ENCODE data around the gene GAGE12D.
"Not testable (repeated sequence)": the region's sequence is repeated elsewhere in the genome, so short reads cannot be mapped to it uniquely, and the experiment has no call there.

GAGE12D gene, protein sequence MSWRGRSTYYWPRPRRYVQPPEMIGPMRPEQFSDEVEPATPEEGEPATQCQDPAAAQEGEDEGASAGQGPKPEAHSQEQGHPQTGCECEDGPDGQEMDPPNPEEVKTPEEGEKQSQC

DNA sequence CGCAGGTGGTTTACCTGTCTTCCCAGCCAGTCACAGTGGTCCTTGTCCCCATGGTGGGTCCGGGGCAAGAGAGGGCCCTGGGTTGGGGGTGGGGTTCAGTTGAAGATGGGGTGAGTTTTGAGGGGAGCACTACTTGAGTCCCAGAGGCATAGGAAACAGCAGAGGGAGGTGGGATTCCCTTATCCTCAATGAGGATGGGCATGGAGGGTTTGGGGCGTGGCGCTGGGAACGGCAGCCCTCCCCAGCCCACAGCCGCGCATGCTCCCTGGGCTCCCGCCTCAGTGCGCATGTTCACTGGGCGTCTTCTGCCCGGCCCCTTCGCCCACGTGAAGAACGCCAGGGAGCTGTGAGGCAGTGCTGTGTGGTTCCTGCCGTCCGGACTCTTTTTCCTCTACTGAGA lies at the start of gene GAGE12D:
TSS of gene GAGE12D (plus strand) at position 301 of the 400 bp plus-strand sequence. CDS start 1,155 bp downstream, outside the sequence.
- DNase-seq, result not testable (repeated sequence)

DNA sequence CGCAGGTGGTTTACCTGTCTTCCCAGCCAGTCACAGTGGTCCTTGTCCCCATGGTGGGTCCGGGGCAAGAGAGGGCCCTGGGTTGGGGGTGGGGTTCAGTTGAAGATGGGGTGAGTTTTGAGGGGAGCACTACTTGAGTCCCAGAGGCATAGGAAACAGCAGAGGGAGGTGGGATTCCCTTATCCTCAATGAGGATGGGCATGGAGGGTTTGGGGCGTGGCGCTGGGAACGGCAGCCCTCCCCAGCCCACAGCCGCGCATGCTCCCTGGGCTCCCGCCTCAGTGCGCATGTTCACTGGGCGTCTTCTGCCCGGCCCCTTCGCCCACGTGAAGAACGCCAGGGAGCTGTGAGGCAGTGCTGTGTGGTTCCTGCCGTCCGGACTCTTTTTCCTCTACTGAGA lies 9.7 kb upstream of the GAGE12D start, which contains the start of gene GAGE12C:
TSS of gene GAGE12C (plus strand) at position 301 of the 400 bp plus-strand sequence. CDS start 1,155 bp downstream, outside the sequence.
- DNase-seq, result not testable (repeated sequence)

DNA sequence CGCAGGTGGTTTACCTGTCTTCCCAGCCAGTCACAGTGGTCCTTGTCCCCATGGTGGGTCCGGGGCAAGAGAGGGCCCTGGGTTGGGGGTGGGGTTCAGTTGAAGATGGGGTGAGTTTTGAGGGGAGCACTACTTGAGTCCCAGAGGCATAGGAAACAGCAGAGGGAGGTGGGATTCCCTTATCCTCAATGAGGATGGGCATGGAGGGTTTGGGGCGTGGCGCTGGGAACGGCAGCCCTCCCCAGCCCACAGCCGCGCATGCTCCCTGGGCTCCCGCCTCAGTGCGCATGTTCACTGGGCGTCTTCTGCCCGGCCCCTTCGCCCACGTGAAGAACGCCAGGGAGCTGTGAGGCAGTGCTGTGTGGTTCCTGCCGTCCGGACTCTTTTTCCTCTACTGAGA lies 9.5 kb downstream of the GAGE12D start, which contains the start of gene GAGE12E:
TSS of gene GAGE12E (plus strand) at position 301 of the 400 bp plus-strand sequence. CDS start 1,155 bp downstream, outside the sequence.
- not testable (repeated sequence) for DNase-seq

DNA sequence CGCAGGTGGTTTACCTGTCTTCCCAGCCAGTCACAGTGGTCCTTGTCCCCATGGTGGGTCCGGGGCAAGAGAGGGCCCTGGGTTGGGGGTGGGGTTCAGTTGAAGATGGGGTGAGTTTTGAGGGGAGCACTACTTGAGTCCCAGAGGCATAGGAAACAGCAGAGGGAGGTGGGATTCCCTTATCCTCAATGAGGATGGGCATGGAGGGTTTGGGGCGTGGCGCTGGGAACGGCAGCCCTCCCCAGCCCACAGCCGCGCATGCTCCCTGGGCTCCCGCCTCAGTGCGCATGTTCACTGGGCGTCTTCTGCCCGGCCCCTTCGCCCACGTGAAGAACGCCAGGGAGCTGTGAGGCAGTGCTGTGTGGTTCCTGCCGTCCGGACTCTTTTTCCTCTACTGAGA lies 19.0 kb downstream of the GAGE12D start, which contains the start of gene GAGE12F:
TSS of gene GAGE12F (plus strand) at position 301 of the 400 bp plus-strand sequence. CDS start 1,155 bp downstream, outside the sequence.
- DNase-seq, result not testable (repeated sequence)

DNA sequence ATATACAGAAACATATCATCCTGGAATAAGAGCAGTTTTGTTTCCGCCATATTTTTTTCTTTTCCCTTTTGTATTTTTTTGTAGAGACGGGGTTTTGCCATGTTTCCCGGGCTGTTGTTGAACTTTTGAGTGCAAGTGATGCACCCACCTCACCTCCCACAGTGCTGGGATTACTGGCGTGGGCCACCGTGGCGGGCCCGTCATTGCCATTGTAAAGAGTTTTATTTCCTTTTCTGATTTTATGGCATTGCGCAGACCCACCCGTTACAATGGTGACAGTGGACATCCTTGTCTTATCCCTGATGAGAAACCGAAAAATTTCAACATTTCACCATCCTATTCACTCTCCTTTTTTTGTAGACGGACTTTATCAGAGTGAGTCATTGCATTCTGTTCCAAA lies 27.2 kb downstream of the GAGE12D start:
- DNase-seq, result not testable (repeated sequence)

DNA sequence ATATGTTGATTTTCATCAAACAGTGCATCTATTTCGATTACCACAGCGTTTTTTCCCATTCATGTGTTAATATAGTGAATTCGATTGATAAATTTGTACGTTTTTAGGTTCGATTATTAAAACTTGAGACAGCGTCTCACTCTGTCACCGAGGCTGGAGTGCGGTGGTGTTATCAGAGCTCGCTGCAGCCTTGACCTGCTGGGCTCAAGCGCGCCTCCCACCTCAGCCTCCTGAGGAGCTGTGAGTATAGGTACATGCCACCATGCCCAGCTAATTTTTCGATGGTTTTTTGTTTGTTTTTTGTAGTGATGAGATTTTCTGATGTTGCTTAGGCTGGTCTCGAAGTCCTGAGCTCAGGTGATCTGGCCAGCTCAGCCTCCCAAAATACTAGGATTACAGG lies 27.6 kb downstream of the GAGE12D start:
- not testable (repeated sequence) for DNase-seq

DNA sequence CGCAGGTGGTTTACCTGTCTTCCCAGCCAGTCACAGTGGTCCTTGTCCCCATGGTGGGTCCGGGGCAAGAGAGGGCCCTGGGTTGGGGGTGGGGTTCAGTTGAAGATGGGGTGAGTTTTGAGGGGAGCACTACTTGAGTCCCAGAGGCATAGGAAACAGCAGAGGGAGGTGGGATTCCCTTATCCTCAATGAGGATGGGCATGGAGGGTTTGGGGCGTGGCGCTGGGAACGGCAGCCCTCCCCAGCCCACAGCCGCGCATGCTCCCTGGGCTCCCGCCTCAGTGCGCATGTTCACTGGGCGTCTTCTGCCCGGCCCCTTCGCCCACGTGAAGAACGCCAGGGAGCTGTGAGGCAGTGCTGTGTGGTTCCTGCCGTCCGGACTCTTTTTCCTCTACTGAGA lies 28.6 kb downstream of the GAGE12D start, which contains the start of gene GAGE12G:
TSS of gene GAGE12G (plus strand) at position 301 of the 400 bp plus-strand sequence. CDS start 1,155 bp downstream, outside the sequence.
- not testable (repeated sequence) for DNase-seq

DNA sequence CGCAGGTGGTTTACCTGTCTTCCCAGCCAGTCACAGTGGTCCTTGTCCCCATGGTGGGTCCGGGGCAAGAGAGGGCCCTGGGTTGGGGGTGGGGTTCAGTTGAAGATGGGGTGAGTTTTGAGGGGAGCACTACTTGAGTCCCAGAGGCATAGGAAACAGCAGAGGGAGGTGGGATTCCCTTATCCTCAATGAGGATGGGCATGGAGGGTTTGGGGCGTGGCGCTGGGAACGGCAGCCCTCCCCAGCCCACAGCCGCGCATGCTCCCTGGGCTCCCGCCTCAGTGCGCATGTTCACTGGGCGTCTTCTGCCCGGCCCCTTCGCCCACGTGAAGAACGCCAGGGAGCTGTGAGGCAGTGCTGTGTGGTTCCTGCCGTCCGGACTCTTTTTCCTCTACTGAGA lies 38.1 kb downstream of the GAGE12D start, which contains the start of gene GAGE12H:
TSS of gene GAGE12H (plus strand) at position 301 of the 400 bp plus-strand sequence. CDS start 1,155 bp downstream, outside the sequence.
- not testable (repeated sequence) for DNase-seq

DNA sequence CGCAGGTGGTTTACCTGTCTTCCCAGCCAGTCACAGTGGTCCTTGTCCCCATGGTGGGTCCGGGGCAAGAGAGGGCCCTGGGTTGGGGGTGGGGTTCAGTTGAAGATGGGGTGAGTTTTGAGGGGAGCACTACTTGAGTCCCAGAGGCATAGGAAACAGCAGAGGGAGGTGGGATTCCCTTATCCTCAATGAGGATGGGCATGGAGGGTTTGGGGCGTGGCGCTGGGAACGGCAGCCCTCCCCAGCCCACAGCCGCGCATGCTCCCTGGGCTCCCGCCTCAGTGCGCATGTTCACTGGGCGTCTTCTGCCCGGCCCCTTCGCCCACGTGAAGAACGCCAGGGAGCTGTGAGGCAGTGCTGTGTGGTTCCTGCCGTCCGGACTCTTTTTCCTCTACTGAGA lies 47.7 kb downstream of the GAGE12D start, which contains the start of gene GAGE2A:
TSS of gene GAGE2A (plus strand) at position 301 of the 400 bp plus-strand sequence. CDS start 1,155 bp downstream, outside the sequence.
- DNase-seq, result not testable (repeated sequence)

DNA sequence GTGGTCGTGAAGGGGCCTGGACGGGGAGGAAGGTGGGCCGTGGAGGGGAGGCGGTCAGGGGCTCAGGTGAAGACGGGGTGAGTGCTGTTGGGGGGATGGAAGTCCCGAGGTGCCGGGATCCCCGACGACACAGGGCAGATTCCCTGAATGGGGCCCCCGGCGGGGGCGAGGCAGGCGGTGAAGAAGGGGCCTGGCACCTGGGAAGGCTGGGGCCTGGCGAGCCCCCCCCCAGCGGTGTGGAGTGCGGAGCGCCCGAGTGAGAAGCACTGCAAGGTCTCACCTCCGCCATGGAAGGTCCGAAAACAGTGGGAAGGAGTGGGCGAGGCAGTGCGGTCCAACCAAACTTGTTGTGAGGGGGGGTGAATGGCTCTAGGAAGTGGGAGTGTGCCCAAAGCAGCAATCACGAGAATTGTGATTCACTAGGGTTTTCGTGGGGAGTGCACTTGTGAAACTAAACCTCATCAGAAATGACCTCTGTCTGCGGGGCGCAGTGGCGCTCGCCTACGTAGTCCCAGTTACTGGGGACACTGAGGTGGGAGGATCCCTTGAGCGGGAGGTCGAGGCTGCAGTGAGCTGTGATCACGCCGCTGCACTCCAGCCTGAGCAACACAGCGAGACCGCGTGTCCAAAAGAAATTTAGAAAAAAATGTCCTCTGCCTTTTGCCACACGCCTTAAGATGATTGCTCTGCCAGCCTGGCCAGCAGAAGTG lies 48.4 kb downstream of the GAGE12D start:
- not testable (repeated sequence) for DNase-seq

DNA sequence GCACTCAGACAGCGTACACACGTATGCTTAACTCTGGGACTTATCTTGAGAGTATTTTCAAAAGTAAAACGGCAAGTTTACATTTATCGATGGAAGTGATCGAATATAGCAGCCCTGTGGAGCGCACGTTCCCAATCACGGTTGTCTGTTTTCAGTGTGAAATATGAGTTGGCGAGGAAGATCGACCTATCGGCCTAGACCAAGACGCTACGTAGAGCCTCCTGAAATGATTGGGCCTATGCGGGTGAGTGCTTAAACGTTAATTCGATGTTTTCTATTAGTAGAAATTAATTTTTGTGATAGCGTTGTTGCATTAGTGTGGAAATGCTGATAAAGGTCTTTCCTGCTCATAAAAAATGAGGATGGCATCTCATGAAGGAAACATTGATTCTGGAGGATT lies 49.0 kb downstream of the GAGE12D start:
- DNase-seq, result not testable (repeated sequence)

All from NCI-H774 (cell line).